Measurements from ENCODE around the gene CRELD2.

Gene CRELD2

DNA sequence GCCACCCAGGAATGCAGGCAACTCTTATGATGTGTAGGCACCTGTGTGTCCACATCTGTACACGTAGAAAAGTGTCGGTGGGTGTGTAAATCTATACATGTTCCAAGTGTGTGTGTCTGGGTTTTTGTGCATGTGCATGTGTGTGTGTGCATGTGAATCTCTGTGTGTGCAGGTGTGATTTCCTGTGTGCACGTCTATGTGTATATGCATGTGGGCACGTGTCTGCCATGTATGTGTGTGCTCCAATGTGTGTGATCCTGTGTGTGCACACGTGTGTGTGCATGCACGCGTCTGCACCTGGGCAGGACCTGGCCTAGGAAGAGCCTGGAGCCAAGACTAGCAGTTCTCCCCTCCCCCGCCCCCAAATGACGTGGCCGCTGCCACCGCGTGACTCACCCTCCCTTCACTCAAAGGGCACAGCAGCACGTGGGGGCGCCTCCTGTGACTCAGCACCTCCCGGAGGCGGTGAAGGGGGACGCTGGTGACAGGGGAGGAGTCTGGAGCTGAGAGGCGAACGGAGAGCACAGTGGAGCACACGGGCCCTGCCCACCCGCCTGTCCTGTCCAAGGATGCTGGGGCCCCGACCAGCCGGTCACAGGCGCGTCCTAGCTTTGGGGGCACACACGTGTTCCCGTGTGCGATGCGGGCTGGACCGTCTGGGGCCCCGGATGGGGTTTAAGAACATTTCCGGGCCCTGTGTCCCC is 52.2 kb downstream of the CRELD2 start:
- peak; percentile 95 for DNase-seq

DNA sequence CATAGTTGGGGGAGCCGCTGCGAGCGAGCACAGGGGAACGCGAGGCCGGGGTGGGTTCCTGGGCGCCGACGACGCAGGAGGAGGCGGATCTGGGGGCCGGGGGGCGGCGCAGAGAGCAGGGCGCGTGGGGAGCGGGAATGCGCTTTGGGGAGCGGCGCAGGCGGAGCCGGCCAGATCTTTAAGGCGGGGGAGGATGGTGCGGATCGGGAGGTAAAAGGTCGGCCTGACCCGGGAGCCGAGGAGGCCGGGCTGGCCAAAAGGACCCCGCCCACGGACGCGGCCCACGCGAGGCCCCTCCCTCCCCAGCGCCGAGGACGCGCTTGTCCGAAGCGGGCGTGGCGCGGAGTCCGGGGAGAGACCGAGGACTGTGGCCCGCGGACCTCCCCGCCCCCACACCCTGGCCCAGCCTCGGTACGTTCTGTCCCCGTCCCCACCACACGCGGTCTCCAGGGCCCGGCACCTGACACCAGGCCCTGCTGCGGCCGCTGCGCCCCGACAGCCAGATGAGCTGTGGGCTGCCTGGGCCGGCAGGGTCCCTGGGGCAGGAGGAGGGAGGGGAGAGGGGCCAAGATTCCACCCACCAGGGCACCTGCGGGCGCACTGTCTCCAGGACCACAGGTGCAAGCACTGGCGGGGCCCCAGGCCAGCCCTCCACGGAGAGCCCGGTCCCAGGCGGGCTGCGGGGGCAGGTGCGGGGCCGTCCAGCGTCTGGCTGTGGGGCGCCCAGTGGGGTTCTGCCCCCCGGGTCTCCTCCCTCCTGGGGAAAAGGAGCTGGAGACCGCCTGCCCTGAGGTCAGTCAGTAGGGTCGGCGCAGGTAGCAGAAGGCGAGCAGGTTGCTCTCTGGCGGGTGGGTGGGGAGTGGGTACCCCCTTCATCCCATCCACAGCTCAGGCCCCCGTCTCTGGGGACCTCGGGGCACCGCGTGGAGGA is 53.1 kb downstream of the CRELD2 start:
- peak; percentile 70 for DNase-seq

DNA sequence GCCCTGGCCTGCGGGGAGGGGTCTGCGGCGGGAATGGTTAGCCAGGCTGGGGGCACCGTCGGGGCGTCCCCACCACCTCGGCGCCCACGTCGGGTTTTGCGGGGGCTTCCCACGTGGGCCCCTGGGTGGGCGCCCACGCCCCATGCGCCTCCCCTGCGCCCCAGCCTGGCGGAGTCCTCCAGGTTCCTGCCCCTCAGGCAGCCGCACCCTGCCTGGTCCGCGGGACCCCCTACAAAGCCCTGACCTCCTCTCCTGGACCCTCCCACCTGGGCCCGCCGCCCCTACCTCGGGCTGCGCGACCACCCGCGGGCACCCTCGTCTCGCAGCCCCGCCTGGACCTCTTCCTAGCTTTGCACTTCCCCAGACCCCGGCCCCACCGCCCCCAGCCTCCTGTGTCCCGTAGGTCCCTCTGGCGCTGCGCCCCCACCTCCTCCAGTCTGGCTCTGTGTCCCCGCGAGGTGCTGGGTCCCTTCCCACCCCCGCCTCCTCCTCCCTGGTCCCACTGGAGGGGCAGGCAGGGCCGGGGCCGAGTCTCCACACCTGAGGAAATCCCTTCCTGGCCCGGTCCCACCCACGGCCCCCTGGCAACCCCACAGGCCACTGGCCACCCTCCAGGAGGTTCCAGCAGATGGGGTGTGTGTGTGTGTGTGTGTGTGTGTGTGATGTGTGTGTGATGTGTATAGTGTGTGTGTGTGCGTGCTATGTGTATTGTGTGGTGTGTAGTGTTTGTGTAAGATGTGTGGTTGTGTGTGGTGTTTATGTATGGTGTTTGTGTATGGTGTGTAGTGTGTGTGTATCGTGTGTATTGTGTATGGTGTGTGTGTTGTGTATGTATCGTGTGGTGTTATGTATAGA is 54.0 kb downstream of the CRELD2 start:
- DNase-seq, result no peak

DNA sequence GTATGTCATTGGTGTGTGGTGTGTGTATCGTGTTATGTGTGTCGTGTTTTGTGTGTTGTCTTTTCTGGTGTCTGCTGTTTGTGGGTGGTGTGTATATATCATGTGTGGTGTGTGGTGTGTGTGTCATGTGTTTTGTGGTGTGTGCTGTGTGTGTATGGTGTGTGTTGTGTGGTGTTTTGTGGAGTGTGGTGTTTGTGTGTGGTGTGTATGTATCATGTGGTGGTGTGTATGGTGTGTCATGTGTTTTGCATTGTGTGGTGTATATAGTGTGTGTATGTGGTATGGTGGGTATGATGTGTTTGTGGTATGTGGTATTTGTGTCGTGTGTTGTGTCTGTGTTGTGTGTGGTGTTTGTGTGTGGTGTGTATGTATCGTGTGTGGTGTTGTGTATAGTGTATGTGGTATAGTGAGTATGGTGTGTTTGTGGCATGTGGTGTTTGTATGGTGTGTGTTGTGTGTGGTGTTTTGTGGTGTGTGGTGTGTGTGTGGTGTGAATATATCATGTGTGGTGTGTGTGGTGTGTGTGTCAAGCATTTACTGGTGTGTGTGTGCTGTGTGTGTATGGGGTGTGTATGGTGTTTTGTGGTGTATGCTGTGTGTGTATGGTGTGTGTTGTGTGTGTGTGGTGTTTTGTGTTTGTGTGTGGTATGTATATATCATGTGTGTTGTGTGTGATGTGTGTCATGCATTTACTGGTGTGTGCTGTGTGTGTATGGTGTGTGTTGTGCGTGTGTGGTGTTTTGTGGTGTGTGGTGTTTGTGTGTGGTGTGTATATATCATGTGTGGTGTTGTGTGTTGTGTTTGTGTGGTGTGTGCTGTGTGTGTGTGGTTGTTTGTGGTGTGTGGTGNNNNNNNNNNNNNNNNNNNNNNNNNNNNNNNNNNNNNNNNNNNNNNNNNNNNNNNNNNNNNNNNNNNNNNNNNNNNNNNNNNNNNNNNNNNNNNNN is 54.9 kb downstream of the CRELD2 start:
- no peak for DNase-seq

DNA sequence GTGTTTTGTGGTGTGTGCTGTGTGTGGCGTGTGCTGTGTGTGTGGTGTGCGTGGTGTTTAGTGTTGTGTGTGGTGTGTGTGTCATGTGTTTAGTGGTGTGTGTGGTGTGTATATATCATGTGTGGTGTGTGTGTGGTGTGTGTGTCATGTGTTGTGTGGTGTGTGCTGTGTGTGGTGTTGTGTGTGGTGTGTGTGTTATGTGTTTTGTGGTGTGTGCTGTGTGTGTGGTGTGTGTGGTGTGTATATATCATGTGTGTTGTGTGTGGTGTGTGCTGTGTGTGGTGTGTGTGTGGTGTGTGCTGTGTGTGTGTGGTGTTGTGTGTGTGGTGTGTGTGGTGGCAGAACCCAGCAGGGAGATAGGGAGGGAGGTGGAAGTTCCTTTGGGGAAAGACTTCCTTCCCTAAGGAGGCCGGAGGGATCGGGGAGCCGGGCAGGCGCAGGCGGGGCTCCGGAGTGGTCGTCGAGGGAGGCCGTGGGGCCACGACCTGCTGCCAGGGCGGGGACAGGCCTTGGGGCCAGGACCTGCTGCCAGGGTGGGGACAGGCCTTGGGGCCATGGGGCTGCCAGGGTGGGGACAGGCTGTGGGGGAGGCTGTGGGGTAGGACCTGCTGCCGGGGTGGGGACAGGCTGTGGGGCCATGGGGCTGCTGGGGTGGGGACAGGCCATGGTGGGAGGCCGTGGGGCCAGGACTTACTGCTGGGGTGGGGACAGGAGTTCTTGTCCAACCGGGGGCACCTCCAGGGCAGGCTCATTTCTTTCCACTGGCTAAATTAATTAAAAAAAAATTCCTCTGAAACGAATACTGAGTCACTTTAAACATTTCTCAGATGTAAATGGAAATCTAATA is 57.3 kb downstream of the CRELD2 start:
- DNase-seq, result no peak

DNA sequence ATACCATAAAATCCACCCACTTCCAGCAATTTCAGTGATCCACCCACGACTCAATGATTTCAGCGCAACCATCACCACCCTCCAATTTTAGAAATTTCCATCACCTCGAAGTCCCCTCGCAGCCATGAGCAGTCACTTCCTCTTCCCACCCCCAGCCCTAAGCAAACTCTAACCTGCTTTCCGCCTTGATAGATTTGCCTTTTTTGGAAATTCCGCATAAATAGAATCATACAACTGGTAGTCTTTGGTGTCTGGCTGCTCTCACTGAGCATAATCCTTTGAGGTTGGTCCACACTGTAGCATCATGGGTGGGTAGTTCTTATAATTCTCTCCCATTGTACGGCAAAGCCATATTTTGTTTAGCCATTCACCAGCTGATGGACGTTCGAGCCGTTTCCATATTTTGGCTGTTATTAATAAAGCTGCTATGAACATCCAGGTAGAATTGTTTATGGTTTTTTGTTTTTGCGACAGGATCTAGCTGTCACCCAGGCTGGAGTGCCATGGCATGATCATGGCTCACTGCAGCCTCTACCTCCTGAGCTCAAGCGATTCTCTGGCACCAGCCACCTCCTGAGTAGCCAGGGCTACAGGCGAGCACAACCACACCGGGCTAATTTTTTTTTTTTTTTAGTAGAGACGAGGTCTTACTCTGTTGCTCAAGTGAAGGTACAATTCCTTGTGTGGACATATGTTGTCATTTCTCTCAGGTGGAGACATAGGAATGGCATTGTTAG is 58.2 kb downstream of the CRELD2 start:
- DNase-seq, result no peak

All from HCEC 1CT (cell line).